Keratinocyte (primary cell): ENCODE data around the gene AIP. TPM values are rescaled to one million over a fixed set of nuclear protein-coding genes. Genes with fewer than 3 reads are reported as not detected.

Source experiments
- DNase-seq: peaks from one replicate; pipeline ENCODE4 v3.0.0-alpha.2; 2011; ENCODE audit warnings: low read depth, missing footprints, low spot score
- FAIRE-seq: peaks from 2 replicates; lab custom pipeline; 2011; peaks lifted over from hg19 to GRCh38; lab: Jason Lieb, UNC
- H2AFZ ChIP-seq: 2 replicates; pipeline ENCODE4 v1.6.0; 2012; ENCODE audit warnings: low read length, control low read depth, inconsistent platforms; ENCODE audit not compliant: control insufficient read depth
- H3K27ac ChIP-seq: 2 replicates; pipeline ENCODE4 v1.5.1; 2011; ENCODE audit warnings: low read length; ENCODE audit not compliant: control insufficient read depth, insufficient read depth
- H3K27me3 ChIP-seq: 3 replicates; pipeline ENCODE4 v1.6.0; 2011; ENCODE audit warnings: low read length; ENCODE audit not compliant: control insufficient read depth, insufficient read depth; ENCODE audit errors: extremely low read depth
- H3K36me3 ChIP-seq, 2 experiments: 2 replicates in 1 of 2; 3 replicates in 1 of 2; pipeline ENCODE4 v1.5.1; 2011; ENCODE audit warnings: low read length in 2 of 2, mild to moderate bottlenecking in 1 of 2; ENCODE audit not compliant: control insufficient read depth in 2 of 2, insufficient read depth in 2 of 2; ENCODE audit errors: extremely low read depth in 1 of 2
- H3K4me1 ChIP-seq: 3 replicates; pipeline ENCODE4 v1.5.1; 2011; ENCODE audit warnings: low read length; ENCODE audit not compliant: control insufficient read depth, insufficient read depth; ENCODE audit errors: extremely low read depth
- H3K4me2 ChIP-seq: 3 replicates; pipeline ENCODE4 v1.6.0; 2011; ENCODE audit warnings: low read depth, low read length; ENCODE audit not compliant: control insufficient read depth, insufficient read depth; ENCODE audit errors: extremely low read depth
- H3K4me3 ChIP-seq, 3 experiments: fragments of 200-600 bp in 1 of 3; sonication (generic) in 1 of 3; 2 replicates in 2 of 3; 3 replicates in 1 of 3; pipeline ENCODE4 v1.5.1; 2011 to 2016; ENCODE audit warnings: low read length in 3 of 3, mild to moderate bottlenecking in 3 of 3, control low read depth in 2 of 3, inconsistent platforms in 1 of 3, low read depth in 1 of 3, mixed read lengths in 1 of 3, mixed run types in 1 of 3, moderate library complexity in 1 of 3; ENCODE audit not compliant: control insufficient read depth in 2 of 3, insufficient read depth in 2 of 3; ENCODE audit errors: extremely low read depth in 1 of 3
- H3K79me2 ChIP-seq: 2 replicates; pipeline ENCODE4 v1.6.0; 2012; ENCODE audit warnings: low read length; ENCODE audit not compliant: control insufficient read depth, insufficient read depth
- H3K9ac ChIP-seq: 3 replicates; pipeline ENCODE4 v1.6.0; 2011; ENCODE audit warnings: low read length; ENCODE audit not compliant: control insufficient read depth, insufficient read depth; ENCODE audit errors: extremely low read depth
- H3K9me1 ChIP-seq: 3 replicates; pipeline ENCODE4 v1.6.0; 2011; ENCODE audit warnings: low read length; ENCODE audit not compliant: control insufficient read depth, insufficient read depth; ENCODE audit errors: extremely low read depth
- H3K9me3 ChIP-seq: 2 replicates; pipeline ENCODE4 v1.5.1; 2012; ENCODE audit warnings: low read depth, low read length; ENCODE audit not compliant: control insufficient read depth
- H4K20me1 ChIP-seq: 3 replicates; pipeline ENCODE4 v1.6.0; 2011; ENCODE audit warnings: low read length; ENCODE audit not compliant: control insufficient read depth, insufficient read depth; ENCODE audit errors: extremely low read depth
- CTCF ChIP-seq, 3 experiments: IDR thresholded peaks in 1 of 3; conservative IDR thresholded peaks in 1 of 3; optimal IDR thresholded peaks in 1 of 3; 2 replicates in 2 of 3; 3 replicates in 1 of 3; pipeline versions ENCODE3 to v1.5.1; 2011; ENCODE audit warnings: low read length in 3 of 3, mild to moderate bottlenecking in 3 of 3, moderate library complexity in 2 of 3, control low read depth in 1 of 3, inconsistent platforms in 1 of 3; ENCODE audit not compliant: insufficient read depth in 2 of 3; ENCODE audit errors: extremely low read depth in 1 of 3
- EZH2 ChIP-seq: IDR thresholded peaks from one replicate; pipeline ENCODE4 v1.6.1; 2012; ENCODE audit warnings: inconsistent platforms, mild to moderate bottlenecking, low read length, moderate library complexity
- dilution Hi-C: fragments of 300-500 bp; cut with MboI; formaldehyde crosslinking; loops from one replicate; pipeline ENCODE4 v1.7.0; 2020; ENCODE audit warnings: low sequenced_read_pairs; ENCODE audit not compliant: extremely low pct_ligation_motif_present
- polyA plus RNA-seq, 5 experiments: library from polyadenylated mRNA; depleted of rRNA in 3 of 5; stranded (reverse) in 3 of 5; stranded (forward) in 1 of 5; unstranded in 1 of 5; fragments of >200 nt; gene quantifications; 1 replicate in 1 of 5; 2 replicates in 3 of 5; 3 replicates in 1 of 5; pipeline versions ENCODE4 v1.2.1 to v1.2.3, GENCODE V29; 2011 to 2012; ENCODE audit warnings: missing spikeins in 2 of 5, low read depth in 1 of 5, low replicate concordance in 1 of 5

Gene AIP
- polyA plus RNA-seq, 1 donor (not counting 4 experiments of a cell fraction or from before 2014, with no cell fraction given), result 32.5 TPM

GRCh38 chr11:67440229-67441097 is 42.4 kb upstream of the AIP start:
- no peak for DNase-seq
- Histone ChIP-seq H3K79me2 (peaks cover 15% of the 10 kb centered on the region), H3K4me1 (peaks cover 6% of the 10 kb centered on the region), H3K4me3 (no peak overlapping the region), H3K36me3 (peaks cover 0 to 15% of the 10 kb centered on the region in 2 experiments), H3K9ac (no peak overlapping the region), H3K27me3 (no peaks in the 10 kb centered on the region), H4K20me1 (peaks cover 3% of the 10 kb centered on the region), H3K9me1 (no peaks in the 10 kb centered on the region), H2AFZ (no peak overlapping the region), H3K9me3 (no peaks in the 10 kb centered on the region), H3K27ac (no peak overlapping the region), H3K4me2 (no peak overlapping the region)
- no peak for TF ChIP-seq EZH2
- TF ChIP-seq CTCF (optimal IDR thresholded peaks at IDR 0.05 in 1 of 3, IDR thresholded peaks at IDR 0.05 in 1 of 3, conservative IDR thresholded peaks at IDR 0.05 in 1 of 3; ENCODE audit: extremely low read depth in 1 of 3, insufficient read depth in 2 of 3, low read length in 3 of 3), result no peak
- no peak for FAIRE-seq
- dilution Hi-C loops, result no loop called here

- dilution Hi-C loops, result no loop called here
- Histone ChIP-seq H3K9me1 (no peaks in the 10 kb centered on the region), H4K20me1 (peaks cover 3% of the 10 kb centered on the region), H3K79me2 (peaks cover 15% of the 10 kb centered on the region), H3K9ac (no peak overlapping the region), H3K4me1 (peaks cover 6% of the 10 kb centered on the region), H3K4me3 (no peak overlapping the region), H2AFZ (no peak overlapping the region), H3K27ac (no peak overlapping the region), H3K9me3 (no peaks in the 10 kb centered on the region), H3K36me3 (peaks cover 0 to 12% of the 10 kb centered on the region in 2 experiments), H3K27me3 (no peaks in the 10 kb centered on the region), H3K4me2 (no peak overlapping the region)
- TF ChIP-seq EZH2 (no peak), CTCF (optimal IDR thresholded peaks at IDR 0.05 in 1 of 3, IDR thresholded peaks at IDR 0.05 in 1 of 3, conservative IDR thresholded peaks at IDR 0.05 in 1 of 3; ENCODE audit: extremely low read depth in 1 of 3, insufficient read depth in 2 of 3, low read length in 3 of 3) (no peak)
- no peak for DNase-seq
- no peak for FAIRE-seq
These were observed 41.7 kb upstream of the AIP start for GRCh38 chr11:67441098-67441563.
